GM19193 (cell line): Measurements from ENCODE around the gene STK17A.

Source experiments
- POLR2A ChIP-seq: IDR thresholded peaks from 4 replicates; pipeline ENCODE4 v1.6.1; 2011; ENCODE audit not compliant: insufficient read depth, insufficient read length; ENCODE audit errors: extremely low read depth

Gene STK17A

GRCh38 chr7:43612599-43613589 lies 30.0 kb downstream of the STK17A start:
- TF ChIP-seq POLR2A: no peak

GRCh38 chr7:43615558-43616145 lies 32.7 kb downstream of the STK17A start:
- TF ChIP-seq POLR2A: no peak

- TF ChIP-seq POLR2A: no peak
Observed at GRCh38 chr7:43616977-43617376, 34.1 kb downstream of the STK17A start.

- no peak for TF ChIP-seq POLR2A
Observed at GRCh38 chr7:43618073-43618472, 35.2 kb downstream of the STK17A start.

GRCh38 chr7:43619213-43620012 lies 36.5 kb downstream of the STK17A start:
- no peak for TF ChIP-seq POLR2A

GRCh38 chr7:43621729-43622448 lies 39.0 kb downstream of the STK17A start:
- TF ChIP-seq POLR2A: no peak

- no peak for TF ChIP-seq POLR2A
Observed at GRCh38 chr7:43624156-43624555, 41.2 kb downstream of the STK17A start.

- TF ChIP-seq POLR2A: no peak
Observed at GRCh38 chr7:43625453-43625852, 42.5 kb downstream of the STK17A start.

GRCh38 chr7:43625980-43626379 lies 43.1 kb downstream of the STK17A start:
- no peak for TF ChIP-seq POLR2A

GRCh38 chr7:43626695-43627094 lies 43.8 kb downstream of the STK17A start:
- TF ChIP-seq POLR2A: no peak

- no peak for TF ChIP-seq POLR2A
Observed at GRCh38 chr7:43628431-43628830, 45.5 kb downstream of the STK17A start.

GRCh38 chr7:43629857-43630256 lies 46.9 kb downstream of the STK17A start:
- TF ChIP-seq POLR2A: no peak

GRCh38 chr7:43630482-43630881 lies 47.6 kb downstream of the STK17A start:
- no peak for TF ChIP-seq POLR2A

GRCh38 chr7:43631559-43631958 lies 48.7 kb downstream of the STK17A start:
- no peak for TF ChIP-seq POLR2A
